Activated T-helper 2 cell treated with anti-CD3 and anti-CD28 coated beads, Interferon-gamma antibody, Interleukin-2, Interleukin-4, amounts not matched to agents 10 μg/mL and 5 μg/mL and 100 μg/mL, durations not matched to agents 14 hours and 24 hours and 36 hours (primary cell): ENCODE measurements around the gene LAMA5. TPM values are rescaled to one million over a fixed set of nuclear protein-coding genes. Genes with fewer than 3 reads are reported as not detected.
"Not testable (repeated sequence)": the region's sequence is repeated elsewhere in the genome, so short reads cannot be mapped to it uniquely, and the experiment has no call there.

ENCODE experiments used
- DNase-seq: peaks from one replicate; pipeline ENCODE4 v3.0.0; 2021; ENCODE audit warnings: low spot score
- H3K27ac Mint-ChIP-seq: one replicate; pipeline ENCODE4 v1.8.0; 2021; ENCODE audit warnings: mixed read lengths
- H3K27me3 Mint-ChIP-seq: one replicate; pipeline ENCODE4 v1.8.0; 2021; ENCODE audit warnings: low read depth, mixed read lengths
- H3K36me3 Mint-ChIP-seq: one replicate; pipeline ENCODE4 v1.8.0; 2021; ENCODE audit warnings: low read depth, mixed read lengths
- H3K4me1 Mint-ChIP-seq: one replicate; pipeline ENCODE4 v1.8.0; 2021; ENCODE audit warnings: low read depth, mixed read lengths
- H3K4me3 Mint-ChIP-seq: one replicate; pipeline ENCODE4 v1.8.0; 2021; ENCODE audit warnings: low read depth, mild to moderate bottlenecking, moderate library complexity, mixed read lengths
- H3K9me3 Mint-ChIP-seq: one replicate; pipeline ENCODE4 v1.8.0; 2021; ENCODE audit warnings: mixed read lengths
- intact Hi-C: fragments of 100-400 bp; cut with micrococcal nuclease; formaldehyde crosslinking; loops from one replicate; pipeline ENCODE4 v1.15.1; 2023
- total RNA-seq: library from RNA; stranded (reverse); gene quantifications from 2 replicates; pipeline ENCODE4 v1.2.3, GENCODE V29; 2022

The LAMA5 gene
- total RNA-seq, 1 donor from 2014 or later, result 3.9 TPM

- H3K27me3 Mint-ChIP-seq, result peaks cover 4% of the 10 kb centered on the region
- peaks cover 9% of the 10 kb centered on the region for H3K36me3 Mint-ChIP-seq
- H3K4me3 Mint-ChIP-seq, result no peak overlapping the region
- intact Hi-C loops, result no loop called here
- H3K4me1 Mint-ChIP-seq, result peaks cover 5% of the 10 kb centered on the region
- no peak for DNase-seq
- H3K27ac Mint-ChIP-seq, result no peak overlapping the region
- peaks cover 5% of the 10 kb centered on the region for H3K9me3 Mint-ChIP-seq
Observed at GRCh38 chr20:62377615-62378178, 10.6 kb upstream of the LAMA5 start.

GRCh38 chr20:62377064-62377461 lies 10.0 kb upstream of the LAMA5 start:
- no peak for DNase-seq
- Mint-ChIP-seq H3K27me3 (peaks cover 4% of the 10 kb centered on the region), H3K4me1 (peaks cover 3% of the 10 kb centered on the region), H3K36me3 (peaks cover 5% of the 10 kb centered on the region), H3K9me3 (peaks cover 4% of the 10 kb centered on the region), H3K27ac (no peak overlapping the region), H3K4me3 (no peak overlapping the region)
- intact Hi-C loops, result no loop called here

- H3K27ac Mint-ChIP-seq, result no peak overlapping the region
- intact Hi-C loops, result no loop called here
- peaks cover 3% of the 10 kb centered on the region for H3K4me1 Mint-ChIP-seq
Observed at GRCh38 chr20:62376112-62377063, 9.3 kb upstream of the LAMA5 start.

GRCh38 chr20:62374331-62375152 lies 7.4 kb upstream of the LAMA5 start:
- no peak for DNase-seq
- no peak overlapping the region for H3K4me3 Mint-ChIP-seq

More at GRCh38 chr20:62376112-62377063, 9.3 kb upstream of the LAMA5 start:
- no peak overlapping the region for H3K4me3 Mint-ChIP-seq
- H3K36me3 Mint-ChIP-seq, result no peaks in the 10 kb centered on the region
- peaks cover 4% of the 10 kb centered on the region for H3K27me3 Mint-ChIP-seq
- H3K9me3 Mint-ChIP-seq, result no peaks in the 10 kb centered on the region
- DNase-seq, result no peak

GRCh38 chr20:62373631-62374179 lies 6.6 kb upstream of the LAMA5 start:
- H3K9me3 Mint-ChIP-seq, H3K36me3 Mint-ChIP-seq, intact Hi-C loops, H3K4me3 Mint-ChIP-seq, H3K4me1 Mint-ChIP-seq, DNase-seq, H3K27ac Mint-ChIP-seq: not testable (repeated sequence)
- peaks cover 11% of the 10 kb centered on the region for H3K27me3 Mint-ChIP-seq

More at GRCh38 chr20:62374331-62375152, 7.4 kb upstream of the LAMA5 start:
- peaks cover 1% of the 10 kb centered on the region for H3K4me1 Mint-ChIP-seq
- H3K27ac Mint-ChIP-seq, result no peak overlapping the region
- H3K9me3 Mint-ChIP-seq, result no peaks in the 10 kb centered on the region
- no peaks in the 10 kb centered on the region for H3K36me3 Mint-ChIP-seq
- intact Hi-C loops, result no loop called here
- H3K27me3 Mint-ChIP-seq, result peaks cover 4% of the 10 kb centered on the region

- DNase-seq, result no peak
- H3K27ac Mint-ChIP-seq, result no peak overlapping the region
- no peak overlapping the region for H3K4me3 Mint-ChIP-seq
- H3K4me1 Mint-ChIP-seq, result peaks cover 4% of the 10 kb centered on the region
- H3K27me3 Mint-ChIP-seq, result peaks cover 18% of the 10 kb centered on the region
- no peaks in the 10 kb centered on the region for H3K9me3 Mint-ChIP-seq
- no peaks in the 10 kb centered on the region for H3K36me3 Mint-ChIP-seq
- intact Hi-C loops, result no loop called here
Observed at GRCh38 chr20:62372042-62372993, 5.2 kb upstream of the LAMA5 start.

GRCh38 chr20:62371588-62372041 lies 4.5 kb upstream of the LAMA5 start:
- peaks cover 18% of the 10 kb centered on the region for H3K27me3 Mint-ChIP-seq
- peaks cover 4% of the 10 kb centered on the region for H3K4me1 Mint-ChIP-seq
- DNase-seq, result no peak
- no peak overlapping the region for H3K4me3 Mint-ChIP-seq
- H3K27ac Mint-ChIP-seq, result no peak overlapping the region
- no peaks in the 10 kb centered on the region for H3K9me3 Mint-ChIP-seq
- no peaks in the 10 kb centered on the region for H3K36me3 Mint-ChIP-seq
- intact Hi-C loops, result no loop called here

GRCh38 chr20:62370807-62371587 lies 3.9 kb upstream of the LAMA5 start:
- Mint-ChIP-seq H3K27ac (no peak overlapping the region), H3K9me3 (no peaks in the 10 kb centered on the region), H3K36me3 (no peaks in the 10 kb centered on the region), H3K4me3 (no peak overlapping the region), H3K27me3 (peaks cover 19% of the 10 kb centered on the region), H3K4me1 (peaks cover 4% of the 10 kb centered on the region)
- intact Hi-C loops, result no loop called here
- DNase-seq, result no peak

GRCh38 chr20:62370115-62370806 lies 3.1 kb upstream of the LAMA5 start:
- Mint-ChIP-seq H3K4me1 (peaks cover 4% of the 10 kb centered on the region), H3K4me3 (no peak overlapping the region)
- intact Hi-C loops, result no loop called here

GRCh38 chr20:62369815-62370114 lies 2.7 kb upstream of the LAMA5 start:
- Mint-ChIP-seq H3K27ac (no peak overlapping the region), H3K4me3 (no peak overlapping the region), H3K27me3 (peaks cover 28% of the 10 kb centered on the region), H3K36me3 (no peaks in the 10 kb centered on the region), H3K4me1 (peaks cover 4% of the 10 kb centered on the region), H3K9me3 (no peaks in the 10 kb centered on the region)
- no peak for DNase-seq
- intact Hi-C loops, result no loop called here

More at GRCh38 chr20:62370115-62370806, 3.1 kb upstream of the LAMA5 start:
- no peaks in the 10 kb centered on the region for H3K9me3 Mint-ChIP-seq
- H3K36me3 Mint-ChIP-seq, result no peaks in the 10 kb centered on the region
- no peak for DNase-seq
- peaks cover 23% of the 10 kb centered on the region for H3K27me3 Mint-ChIP-seq
- no peak overlapping the region for H3K27ac Mint-ChIP-seq
